ENCODE data around the gene CCHCR1.

DNA sequence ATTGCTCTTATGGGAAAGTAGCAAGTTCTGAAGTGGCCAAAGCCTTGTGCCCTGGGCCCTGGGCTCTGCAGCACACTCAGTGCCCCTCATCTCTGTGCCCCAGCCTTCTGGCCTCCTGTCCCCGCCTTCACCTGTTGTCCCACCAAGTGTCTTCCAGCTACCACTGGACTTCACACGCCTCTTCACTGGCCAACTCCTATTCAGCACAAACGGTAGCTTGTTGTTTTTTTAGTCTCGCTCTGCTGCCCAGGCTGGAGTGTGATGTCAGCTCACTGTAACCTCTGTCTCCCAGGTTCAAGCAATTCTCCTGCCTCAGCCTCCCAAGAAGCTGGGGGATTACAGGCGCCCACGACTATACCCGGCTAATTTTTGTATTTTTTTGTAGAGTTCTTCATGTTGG, 4.8 kb downstream of the CCHCR1 start:
- TF ChIP-seq ZFP30 (CRISPR knock-in tag; IDR thresholded peaks at IDR 0.05) (no peak), ARNTL (CRISPR knock-in tag; IDR thresholded peaks at IDR 0.05; ENCODE audit: borderline replicate concordance, low read depth) (no peak), ZNF565 (CRISPR knock-in tag; conservative IDR thresholded peaks at IDR 0.05; ENCODE audit: low read depth) (no peak), RARB (CRISPR knock-in tag; IDR thresholded peaks at IDR 0.05) (no peak), GLIS3 (CRISPR knock-in tag; IDR thresholded peaks at IDR 0.05) (no peak), ZNF8 (CRISPR knock-in tag; IDR thresholded peaks at IDR 0.05) (no peak), ZFP3 (CRISPR knock-in tag; IDR thresholded peaks at IDR 0.05) (no peak), CSRNP3 (CRISPR knock-in tag; IDR thresholded peaks at IDR 0.05) (no peak), ZC3H10 (CRISPR knock-in tag; IDR thresholded peaks at IDR 0.05) (no peak)
- TF ChIP-seq, protein P1, sequence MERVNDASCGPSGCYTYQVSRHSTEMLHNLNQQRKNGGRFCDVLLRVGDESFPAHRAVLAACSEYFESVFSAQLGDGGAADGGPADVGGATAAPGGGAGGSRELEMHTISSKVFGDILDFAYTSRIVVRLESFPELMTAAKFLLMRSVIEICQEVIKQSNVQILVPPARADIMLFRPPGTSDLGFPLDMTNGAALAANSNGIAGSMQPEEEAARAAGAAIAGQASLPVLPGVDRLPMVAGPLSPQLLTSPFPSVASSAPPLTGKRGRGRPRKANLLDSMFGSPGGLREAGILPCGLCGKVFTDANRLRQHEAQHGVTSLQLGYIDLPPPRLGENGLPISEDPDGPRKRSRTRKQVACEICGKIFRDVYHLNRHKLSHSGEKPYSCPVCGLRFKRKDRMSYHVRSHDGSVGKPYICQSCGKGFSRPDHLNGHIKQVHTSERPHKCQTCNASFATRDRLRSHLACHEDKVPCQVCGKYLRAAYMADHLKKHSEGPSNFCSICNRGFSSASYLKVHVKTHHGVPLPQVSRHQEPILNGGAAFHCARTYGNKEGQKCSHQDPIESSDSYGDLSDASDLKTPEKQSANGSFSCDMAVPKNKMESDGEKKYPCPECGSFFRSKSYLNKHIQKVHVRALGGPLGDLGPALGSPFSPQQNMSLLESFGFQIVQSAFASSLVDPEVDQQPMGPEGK (CRISPR knock-in tag; IDR thresholded peaks at IDR 0.05; ENCODE audit: borderline replicate concordance): no peak
- TF ChIP-seq, protein P2, sequence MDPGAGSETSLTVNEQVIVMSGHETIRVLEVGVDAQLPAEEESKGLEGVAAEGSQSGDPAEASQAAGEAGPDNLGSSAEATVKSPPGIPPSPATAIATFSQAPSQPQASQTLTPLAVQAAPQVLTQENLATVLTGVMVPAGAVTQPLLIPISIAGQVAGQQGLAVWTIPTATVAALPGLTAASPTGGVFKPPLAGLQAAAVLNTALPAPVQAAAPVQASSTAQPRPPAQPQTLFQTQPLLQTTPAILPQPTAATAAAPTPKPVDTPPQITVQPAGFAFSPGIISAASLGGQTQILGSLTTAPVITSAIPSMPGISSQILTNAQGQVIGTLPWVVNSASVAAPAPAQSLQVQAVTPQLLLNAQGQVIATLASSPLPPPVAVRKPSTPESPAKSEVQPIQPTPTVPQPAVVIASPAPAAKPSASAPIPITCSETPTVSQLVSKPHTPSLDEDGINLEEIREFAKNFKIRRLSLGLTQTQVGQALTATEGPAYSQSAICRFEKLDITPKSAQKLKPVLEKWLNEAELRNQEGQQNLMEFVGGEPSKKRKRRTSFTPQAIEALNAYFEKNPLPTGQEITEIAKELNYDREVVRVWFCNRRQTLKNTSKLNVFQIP (CRISPR knock-in tag; IDR thresholded peaks at IDR 0.05; ENCODE audit: borderline replicate concordance, low read depth): no peak
